H9 (cell line): ENCODE measurements around the gene SKIL. TPM values are rescaled to one million over a fixed set of nuclear protein-coding genes. Genes with fewer than 3 reads are reported as not detected.
"Not testable (repeated sequence)": the region's sequence is repeated elsewhere in the genome, so short reads cannot be mapped to it uniquely, and the experiment has no call there.

ENCODE experiments used
- DNase-seq: peaks from one replicate; pipeline ENCODE4 v3.0.0-alpha.2; 2017
- H2AFZ ChIP-seq: one replicate; pipeline ENCODE4 v1.6.1; 2013; ENCODE audit warnings: mild to moderate bottlenecking, low read length, control low read depth, moderate library complexity
- H2AK5ac ChIP-seq: 2 replicates; pipeline ENCODE4 v1.6.1; 2013; ENCODE audit warnings: low read length, control low read depth, mixed read lengths; ENCODE audit not compliant: insufficient read length
- H2BK120ac ChIP-seq: one replicate; pipeline ENCODE4 v1.6.1; 2013; ENCODE audit warnings: low read depth, mild to moderate bottlenecking, low read length, control low read depth, inconsistent platforms; ENCODE audit not compliant: poor library complexity, severe bottlenecking
- H2BK12ac ChIP-seq: 2 replicates; pipeline ENCODE4 v1.6.1; 2013; ENCODE audit warnings: low read length, control low read depth, mixed read lengths, low read depth; ENCODE audit not compliant: insufficient read length
- H2BK15ac ChIP-seq: 2 replicates; pipeline ENCODE4 v1.6.1; 2013; ENCODE audit warnings: low read depth, low read length, control low read depth
- H2BK20ac ChIP-seq: one replicate; pipeline ENCODE4 v1.6.1; 2013; ENCODE audit warnings: low read depth, mild to moderate bottlenecking, low read length, control low read depth, inconsistent platforms; ENCODE audit not compliant: poor library complexity, severe bottlenecking
- H2BK5ac ChIP-seq: 2 replicates; pipeline ENCODE4 v1.6.1; 2013; ENCODE audit warnings: low read length, control low read depth, mixed read lengths; ENCODE audit not compliant: insufficient read length
- H3K14ac ChIP-seq: 2 replicates; pipeline ENCODE4 v1.6.1; 2013; ENCODE audit warnings: low read length, control low read depth; ENCODE audit not compliant: insufficient read depth
- H3K18ac ChIP-seq: 2 replicates; pipeline ENCODE4 v1.6.1; 2013; ENCODE audit warnings: low read depth, mild to moderate bottlenecking, mixed read lengths, low read length, control low read depth; ENCODE audit not compliant: insufficient read length
- H3K23ac ChIP-seq: 2 replicates; pipeline ENCODE4 v1.6.1; 2013; ENCODE audit warnings: low read length, control low read depth, mixed read lengths, low read depth; ENCODE audit not compliant: insufficient read length
- H3K23me2 ChIP-seq: 2 replicates; pipeline ENCODE4 v1.6.1; 2013; ENCODE audit warnings: low read depth, mild to moderate bottlenecking, mixed read lengths, low read length, control low read depth; ENCODE audit not compliant: insufficient read length, poor library complexity, severe bottlenecking
- H3K27ac ChIP-seq: 2 replicates; pipeline ENCODE4 v1.5.1; 2013; ENCODE audit warnings: low read length, control low read depth, mixed read lengths, low read depth; ENCODE audit not compliant: insufficient read length
- H3K27me3 ChIP-seq: 2 replicates; pipeline ENCODE4 v1.6.1; 2013; ENCODE audit warnings: low read length, control low read depth, inconsistent platforms; ENCODE audit not compliant: insufficient read depth
- H3K4ac ChIP-seq: 2 replicates; pipeline ENCODE4 v1.6.1; 2013; ENCODE audit warnings: low read depth, mild to moderate bottlenecking, control low read depth, inconsistent platforms, low read length, moderate library complexity
- H3K4me1 ChIP-seq: 2 replicates; pipeline ENCODE4 v1.6.1; 2013; ENCODE audit warnings: low read length, control low read depth, inconsistent platforms; ENCODE audit not compliant: insufficient read depth
- H3K4me2 ChIP-seq: 2 replicates; pipeline ENCODE4 v1.6.1; 2013; ENCODE audit warnings: low read length, control low read depth, mixed read lengths; ENCODE audit not compliant: insufficient read length, insufficient read depth
- H3K56ac ChIP-seq: 2 replicates; pipeline ENCODE4 v1.6.1; 2013; ENCODE audit warnings: low read depth, mild to moderate bottlenecking, mixed read lengths, low read length, control low read depth; ENCODE audit not compliant: insufficient read length
- H3K79me1 ChIP-seq: 2 replicates; pipeline ENCODE4 v1.6.1; 2013; ENCODE audit warnings: low read depth, mild to moderate bottlenecking, moderate library complexity, low read length, control low read depth, inconsistent platforms; ENCODE audit not compliant: insufficient read depth, poor library complexity, severe bottlenecking
- H3K79me2 ChIP-seq: 2 replicates; pipeline ENCODE4 v1.6.1; 2013; ENCODE audit warnings: low read length, control low read depth, inconsistent platforms; ENCODE audit not compliant: insufficient read depth
- H3K9ac ChIP-seq: 2 replicates; pipeline ENCODE4 v1.6.1; 2013; ENCODE audit warnings: low read length, control low read depth, mixed read lengths; ENCODE audit not compliant: insufficient read length; ENCODE audit errors: extremely low read depth
- H3K9me3 ChIP-seq: one replicate; pipeline ENCODE4 v1.6.1; 2013; ENCODE audit warnings: low read depth, low read length, inconsistent platforms; ENCODE audit not compliant: control insufficient read depth
- H3T11ph ChIP-seq: one replicate; pipeline ENCODE4 v1.6.1; 2013; ENCODE audit warnings: mild to moderate bottlenecking, low read length, control low read depth, inconsistent platforms
- H4K20me1 ChIP-seq: one replicate; pipeline ENCODE4 v1.6.1; 2013; ENCODE audit not compliant: control insufficient read depth, insufficient read length, insufficient read depth
- H4K5ac ChIP-seq: 2 replicates; pipeline ENCODE4 v1.6.1; 2013; ENCODE audit warnings: low read depth, mild to moderate bottlenecking, mixed read lengths, low read length, control low read depth; ENCODE audit not compliant: insufficient read length
- H4K8ac ChIP-seq: replicated peaks from 2 replicates; pipeline ENCODE4 v1.6.1; 2013; ENCODE audit warnings: low read length, control low read depth, mixed read lengths, low read depth; ENCODE audit not compliant: insufficient read length
- H4K91ac ChIP-seq: 2 replicates; pipeline ENCODE4 v1.6.1; 2013; ENCODE audit warnings: low read depth, mild to moderate bottlenecking, moderate library complexity, mixed read lengths, low read length, control low read depth; ENCODE audit not compliant: insufficient read length
- H3K27ac Mint-ChIP-seq, 3 experiments: 2 replicates in 2 of 3; 3 replicates in 1 of 3; pipeline ENCODE4 v1.8.0; 2020 to 2021; ENCODE audit warnings: mixed read lengths in 3 of 3, mild to moderate bottlenecking in 1 of 3, moderate library complexity in 1 of 3
- H3K27me3 Mint-ChIP-seq: 2 replicates; pipeline ENCODE4 v1.8.0; 2021; ENCODE audit warnings: low read depth, mild to moderate bottlenecking, moderate library complexity, mixed read lengths
- H3K36me3 Mint-ChIP-seq, 3 experiments: 2 replicates in 2 of 3; 3 replicates in 1 of 3; pipeline ENCODE4 v1.8.0; 2020 to 2021; ENCODE audit warnings: low read depth in 3 of 3, mixed read lengths in 3 of 3; ENCODE audit not compliant: insufficient read depth in 1 of 3
- H3K4me1 Mint-ChIP-seq, 2 experiments: 2 replicates each; pipeline ENCODE4 v1.8.0; 2020; ENCODE audit warnings: mixed read lengths in 2 of 2
- H3K4me3 Mint-ChIP-seq, 2 experiments: 2 replicates in 1 of 2; 3 replicates in 1 of 2; pipeline ENCODE4 v1.8.0; 2020 to 2021; ENCODE audit warnings: mild to moderate bottlenecking in 2 of 2, mixed read lengths in 2 of 2, moderate library complexity in 1 of 2
- H3K9me3 Mint-ChIP-seq, 2 experiments: 2 replicates in 1 of 2; 3 replicates in 1 of 2; pipeline ENCODE4 v1.8.0; 2020; ENCODE audit warnings: mild to moderate bottlenecking in 2 of 2, mixed read lengths in 2 of 2, moderate library complexity in 1 of 2
- WGBS: extraction: QIAGEN DNeasy Blood & Tissue Kit; methylation state at CpG from one replicate; pipeline ENCODE4 v1.1.7; 2013; ENCODE audit warnings: missing lambda C conversion rate, low lambda C conversion rate, mixed read lengths; ENCODE audit not compliant: insufficient read length; ENCODE audit errors: extremely low coverage; 5-methylcytosine and 5-hydroxymethylcytosine counted together
- total RNA-seq: library from RNA; stranded (reverse); gene quantifications from 2 replicates; pipeline ENCODE4 v1.2.1, GENCODE V29; 2021

Gene SKIL
- total RNA-seq, 1 experiment from 2014 or later: 170 TPM

DNA sequence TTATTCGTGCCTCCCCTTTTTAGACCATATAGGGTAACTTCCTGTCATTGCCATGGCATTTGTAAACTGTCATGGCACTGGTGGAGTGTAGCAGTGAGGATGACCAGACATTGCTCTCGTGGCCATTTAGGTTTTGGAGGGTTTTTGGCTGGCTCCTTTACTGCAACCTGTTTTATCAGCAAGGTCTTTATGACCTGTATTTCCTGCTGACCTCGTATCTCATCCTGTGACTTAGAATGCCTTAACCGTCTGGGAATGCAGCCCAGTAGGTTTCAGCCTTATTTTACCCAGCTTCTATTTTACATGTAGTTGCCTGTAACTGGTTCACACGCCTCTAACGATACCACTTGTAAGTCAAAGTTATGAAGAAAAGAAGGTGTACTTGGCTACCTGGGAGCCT lies 13.7 kb upstream of the SKIL start:
- H3K4me1 Mint-ChIP-seq: peaks cover 13 to 16% of the 10 kb centered on the region in 2 experiments; a peak in 3 of 4 replicates
- H3K4me3 Mint-ChIP-seq, H3K79me1 ChIP-seq, H3K4me2 ChIP-seq, H2AK5ac ChIP-seq, H4K91ac ChIP-seq, H3K27me3 Mint-ChIP-seq, H2BK15ac ChIP-seq, H2BK12ac ChIP-seq, H3K79me2 ChIP-seq, DNase-seq, H2BK5ac ChIP-seq, H3K23me2 ChIP-seq, H4K5ac ChIP-seq, H3K9me3 ChIP-seq, H3K27ac ChIP-seq, H4K8ac ChIP-seq, H3K56ac ChIP-seq, H3K14ac ChIP-seq, H3K4me1 ChIP-seq, H3K18ac ChIP-seq, H2BK120ac ChIP-seq, H3K9ac ChIP-seq, H3K23ac ChIP-seq, H3T11ph ChIP-seq, H3K4ac ChIP-seq, H2BK20ac ChIP-seq, H2AFZ ChIP-seq, H3K27me3 ChIP-seq, H3K27ac Mint-ChIP-seq, H4K20me1 ChIP-seq: not testable (repeated sequence)
- H3K9me3 Mint-ChIP-seq: peaks cover 27 to 36% of the 10 kb centered on the region in 2 experiments
- H3K36me3 Mint-ChIP-seq: peaks cover 11 to 20% (median 12%) of the 10 kb centered on the region in 3 experiments
- no CpG with 5 or more reads among the region's 6 CpGs for WGBS
